Measurements from ENCODE around the gene PARG. TPM values are rescaled to one million over a fixed set of nuclear protein-coding genes. Genes with fewer than 3 reads are reported as not detected.
"Not testable (repeated sequence)": the region's sequence is repeated elsewhere in the genome, so short reads cannot be mapped to it uniquely, and the experiment has no call there.

PARG gene
- polyA plus RNA-seq, 1 of the 3 experiments (the other 2 are of a cell fraction): 12.1 TPM

DNA sequence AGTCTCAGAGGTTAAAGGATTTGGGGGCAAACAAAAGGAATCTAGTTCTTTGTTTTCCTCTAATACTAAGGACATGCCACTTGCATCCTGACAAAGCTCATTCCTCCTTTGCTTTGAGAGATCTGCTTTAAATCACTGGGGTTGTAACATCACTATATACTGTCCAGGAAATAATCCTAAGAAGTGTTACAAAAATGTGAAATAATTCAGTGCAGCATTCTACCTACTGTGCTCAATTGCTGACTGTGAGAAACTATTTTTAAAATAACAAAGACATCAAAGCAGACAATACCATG, 99.5 kb downstream of the PARG start:
- H4K20me1 ChIP-seq (ENCODE audit: insufficient read depth); H3K4me3 ChIP-seq (ENCODE audit: low read depth in 2 of 2, low read length in 1 of 2); H3K9me3 ChIP-seq; DNase-seq; H3K79me2 ChIP-seq (ENCODE audit: insufficient read depth); H3K27me3 ChIP-seq (ENCODE audit: insufficient read depth); H3K4me2 ChIP-seq; POLR2A ChIA-PET; H3F3A ChIP-seq (replicated peaks; ENCODE audit: insufficient read depth); H3K9ac ChIP-seq; H3K9me2 ChIP-seq; H3K4me1 ChIP-seq (ENCODE audit: control insufficient read depth in 1 of 2, insufficient read depth in 2 of 2, low read depth in 1 of 2, low read length in 1 of 2); H2AFZ ChIP-seq (ENCODE audit: low read depth): not testable (repeated sequence)
- peak overlapping the region in 1 of 2 experiments; percentile 73; a peak in 1 of 4 replicates for H3K27ac ChIP-seq (ENCODE audit: low read depth in 2 of 2, low read length in 1 of 2)
- CTCF ChIA-PET: interaction anchor here (1.4 kb wide), 1 partner anchor 247 kb away, joined by 4 read pairs; no protein-coding TSS in a partner anchor
- peaks cover 23 to 39% of the 10 kb centered on the region in 2 experiments for H3K36me3 ChIP-seq (replicated peaks in 1 of 2; ENCODE audit: control insufficient read depth in 1 of 2, insufficient read depth in 2 of 2, low read length in 1 of 2)

- Histone ChIP-seq H3K79me2 (ENCODE audit: insufficient read depth) (no peaks in the 10 kb centered on the region), H3K4me1 (ENCODE audit: control insufficient read depth in 1 of 2, insufficient read depth in 2 of 2, low read depth in 1 of 2, low read length in 1 of 2) (peaks cover 8 to 14% of the 10 kb centered on the region in 2 experiments; a peak in 3 of 4 replicates), H3F3A (replicated peaks; ENCODE audit: insufficient read depth) (peaks cover 4% of the 10 kb centered on the region), H2AFZ (ENCODE audit: low read depth) (no peak overlapping the region), H3K36me3 (replicated peaks in 1 of 2; ENCODE audit: control insufficient read depth in 1 of 2, insufficient read depth in 2 of 2, low read length in 1 of 2) (peaks cover 23 to 40% of the 10 kb centered on the region in 2 experiments), H3K4me3 (ENCODE audit: low read depth in 2 of 2, low read length in 1 of 2) (no peak overlapping the region; a peak in 1 of 4 replicates), H3K4me2 (no peak overlapping the region), H3K9me2 (no peaks in the 10 kb centered on the region), H3K27me3 (ENCODE audit: insufficient read depth) (no peaks in the 10 kb centered on the region), H3K9me3 (no peaks in the 10 kb centered on the region), H3K9ac (no peak overlapping the region), H3K27ac (ENCODE audit: low read depth in 2 of 2, low read length in 1 of 2) (peak overlapping the region in 1 of 2 experiments; percentile 73; a peak in 1 of 4 replicates), H4K20me1 (ENCODE audit: insufficient read depth) (no peaks in the 10 kb centered on the region)
- TF ChIP-seq MXI1 (IDR thresholded peaks at IDR 0.05; ENCODE audit: low read depth, low read length) (no peak), NRF1 (IDR thresholded peaks at IDR 0.05; ENCODE audit: low read depth, low read length) (no peak), POLR2AphosphoS5 (IDR thresholded peaks at IDR 0.05; ENCODE audit: low read depth, low read length) (no peak), REST (IDR thresholded peaks at IDR 0.05; ENCODE audit: low read depth, low read length) (no peak), RAD21 (IDR thresholded peaks at IDR 0.05; ENCODE audit: low read length) (no peak), MEF2A (IDR thresholded peaks at IDR 0.05; ENCODE audit: borderline replicate concordance, low read depth) (no peak), NFIC (IDR thresholded peaks at IDR 0.05; ENCODE audit: borderline replicate concordance) (no peak), SMC3 (IDR thresholded peaks at IDR 0.05; ENCODE audit: low read depth, low read length) (no peak), TEAD4 (IDR thresholded peaks at IDR 0.05; ENCODE audit: borderline replicate concordance, insufficient read depth) (no peak), MAX (IDR thresholded peaks at IDR 0.05; ENCODE audit: low read depth) (no peak)
- TF ChIP-seq, protein P1, sequence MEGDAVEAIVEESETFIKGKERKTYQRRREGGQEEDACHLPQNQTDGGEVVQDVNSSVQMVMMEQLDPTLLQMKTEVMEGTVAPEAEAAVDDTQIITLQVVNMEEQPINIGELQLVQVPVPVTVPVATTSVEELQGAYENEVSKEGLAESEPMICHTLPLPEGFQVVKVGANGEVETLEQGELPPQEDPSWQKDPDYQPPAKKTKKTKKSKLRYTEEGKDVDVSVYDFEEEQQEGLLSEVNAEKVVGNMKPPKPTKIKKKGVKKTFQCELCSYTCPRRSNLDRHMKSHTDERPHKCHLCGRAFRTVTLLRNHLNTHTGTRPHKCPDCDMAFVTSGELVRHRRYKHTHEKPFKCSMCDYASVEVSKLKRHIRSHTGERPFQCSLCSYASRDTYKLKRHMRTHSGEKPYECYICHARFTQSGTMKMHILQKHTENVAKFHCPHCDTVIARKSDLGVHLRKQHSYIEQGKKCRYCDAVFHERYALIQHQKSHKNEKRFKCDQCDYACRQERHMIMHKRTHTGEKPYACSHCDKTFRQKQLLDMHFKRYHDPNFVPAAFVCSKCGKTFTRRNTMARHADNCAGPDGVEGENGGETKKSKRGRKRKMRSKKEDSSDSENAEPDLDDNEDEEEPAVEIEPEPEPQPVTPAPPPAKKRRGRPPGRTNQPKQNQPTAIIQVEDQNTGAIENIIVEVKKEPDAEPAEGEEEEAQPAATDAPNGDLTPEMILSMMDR (IDR thresholded peaks at IDR 0.05): no peak
- CTCF ChIA-PET: interaction anchor here (1.4 kb wide), 1 partner anchor 247 kb away, joined by 4 read pairs; no protein-coding TSS in a partner anchor
- WGBS (ENCODE audit: low lambda C conversion rate): 81% methylated on average over 11 of the region's 11 CpGs
- peak; percentile 8 for DNase-seq
- POLR2A ChIA-PET: no interaction called here
These were observed 100.1 kb downstream of the PARG start for GRCh38 chr10:49841615-49842332.

Measured in SK-N-SH (cell line).